ENCODE results near the gene COL13A1.

Gene COL13A1

GRCh38 chr10:69892406-69892805 is 90.7 kb downstream of the COL13A1 start:
- DNase-seq: no peak

- DNase-seq: no peak
Measured at GRCh38 chr10:69892816-69893215, 91.1 kb downstream of the COL13A1 start.

DNA sequence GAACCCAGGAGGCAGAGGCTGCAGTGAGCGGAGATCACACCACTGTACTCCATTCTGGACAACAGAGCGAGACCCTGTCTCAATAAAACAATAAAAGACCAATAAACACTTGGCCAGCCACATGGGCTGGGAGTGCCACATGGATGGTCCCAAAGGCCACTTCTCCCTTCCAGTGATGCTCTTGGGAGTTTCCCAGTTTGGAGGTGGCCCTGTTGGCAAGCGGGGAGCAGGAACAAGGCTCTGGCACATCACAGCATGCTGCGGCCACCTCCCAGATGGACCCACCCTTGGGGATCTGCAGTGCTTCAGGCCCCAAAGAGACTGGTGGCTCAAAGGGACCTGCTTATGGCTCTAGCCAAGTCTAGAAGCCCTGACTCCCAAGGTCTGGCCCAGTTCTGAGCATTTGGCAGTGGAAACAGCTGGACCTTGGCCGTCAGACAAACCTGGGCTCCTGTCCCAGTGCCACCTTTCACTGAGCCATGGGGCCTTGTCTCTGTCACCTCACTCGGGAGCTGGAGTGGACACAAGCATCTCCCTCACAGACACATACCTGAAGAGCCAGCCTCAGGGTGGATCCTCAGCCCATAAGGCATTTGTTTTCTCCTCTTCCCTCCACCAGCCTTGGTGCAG is 91.7 kb downstream of the COL13A1 start:
- no peak for DNase-seq

GRCh38 chr10:69894156-69894555 is 92.5 kb downstream of the COL13A1 start:
- no peak for DNase-seq

GRCh38 chr10:69895759-69896158 is 94.1 kb downstream of the COL13A1 start:
- no peak for DNase-seq

DNA sequence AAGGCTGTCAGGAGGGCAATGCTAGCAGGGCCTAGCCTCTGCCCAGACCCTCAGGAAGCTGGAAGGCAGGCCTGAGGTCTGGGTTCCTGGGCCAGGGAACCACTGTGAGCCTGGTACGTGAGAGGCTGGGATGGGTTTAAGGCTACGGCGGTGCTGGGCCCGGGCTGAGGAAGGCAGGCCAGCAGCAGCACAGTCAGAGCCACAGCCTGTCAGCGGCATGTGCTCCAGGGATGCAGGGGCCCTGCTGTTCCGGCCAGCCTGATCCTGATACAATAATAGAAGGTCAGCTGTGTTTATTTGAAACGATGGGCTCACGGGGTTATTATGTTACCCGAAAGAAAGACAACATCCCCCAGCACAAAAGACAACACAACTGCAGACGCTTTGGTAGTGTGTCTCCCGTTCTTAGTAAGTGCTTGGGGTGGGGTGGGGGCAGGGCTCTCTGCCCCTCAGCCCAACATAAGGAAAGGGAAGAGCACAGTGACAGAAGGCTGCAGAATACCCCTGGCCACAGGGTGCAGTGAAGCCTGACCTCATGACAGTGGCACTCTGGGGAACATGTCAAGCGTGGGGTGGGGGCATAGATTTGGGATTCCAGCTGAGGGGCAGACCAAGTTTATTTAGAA is 95.0 kb downstream of the COL13A1 start:
- DNase-seq: no peak

GRCh38 chr10:69897432-69897831 is 95.7 kb downstream of the COL13A1 start:
- no peak for DNase-seq

DNA sequence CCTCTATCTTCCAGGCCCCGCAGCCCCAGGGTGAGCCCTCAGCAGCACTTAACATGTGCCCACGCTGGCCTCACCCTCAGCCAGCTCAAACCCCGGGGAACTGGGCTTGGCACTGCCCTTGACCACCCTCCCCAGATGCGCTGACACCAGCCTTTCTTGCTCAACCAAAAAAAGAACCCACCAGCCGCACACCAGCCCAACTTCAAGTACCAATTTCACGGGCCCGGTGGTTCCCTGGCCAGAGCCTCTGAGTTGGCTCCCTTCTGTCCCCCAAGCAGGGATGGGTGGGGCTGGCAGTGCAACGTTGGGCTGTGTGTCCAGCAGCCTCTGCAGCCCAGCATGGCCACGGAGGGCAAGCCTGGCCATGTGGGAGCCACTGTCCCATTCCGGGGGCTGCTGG is 96.3 kb downstream of the COL13A1 start:
- no peak for DNase-seq

DNA sequence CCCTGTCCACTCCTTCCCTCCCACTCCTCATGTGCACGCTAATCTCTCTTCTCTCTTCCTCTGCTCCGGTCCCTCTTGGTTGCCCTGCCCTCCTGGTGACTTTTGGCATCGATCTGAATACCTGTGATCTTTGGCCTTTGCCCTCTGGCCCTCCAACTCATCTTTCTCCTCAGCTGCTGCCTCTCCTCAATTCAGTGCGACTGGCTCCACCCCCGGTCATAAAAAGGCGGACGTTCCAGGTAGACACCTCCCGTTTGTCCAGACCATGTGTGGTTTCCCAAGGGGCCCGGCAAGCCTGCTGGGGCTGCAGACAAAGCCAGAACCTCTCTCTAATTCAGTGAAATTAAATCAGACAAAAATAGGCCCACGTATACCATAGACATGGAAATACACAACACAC is 96.8 kb downstream of the COL13A1 start:
- no peak for DNase-seq

- DNase-seq: no peak
Measured at GRCh38 chr10:69898941-69899340, 97.2 kb downstream of the COL13A1 start.

GRCh38 chr10:69899727-69900595 is 98.3 kb downstream of the COL13A1 start:
- no peak for DNase-seq

- no peak for DNase-seq
Measured at GRCh38 chr10:69901022-69901421, 99.3 kb downstream of the COL13A1 start.

DNA sequence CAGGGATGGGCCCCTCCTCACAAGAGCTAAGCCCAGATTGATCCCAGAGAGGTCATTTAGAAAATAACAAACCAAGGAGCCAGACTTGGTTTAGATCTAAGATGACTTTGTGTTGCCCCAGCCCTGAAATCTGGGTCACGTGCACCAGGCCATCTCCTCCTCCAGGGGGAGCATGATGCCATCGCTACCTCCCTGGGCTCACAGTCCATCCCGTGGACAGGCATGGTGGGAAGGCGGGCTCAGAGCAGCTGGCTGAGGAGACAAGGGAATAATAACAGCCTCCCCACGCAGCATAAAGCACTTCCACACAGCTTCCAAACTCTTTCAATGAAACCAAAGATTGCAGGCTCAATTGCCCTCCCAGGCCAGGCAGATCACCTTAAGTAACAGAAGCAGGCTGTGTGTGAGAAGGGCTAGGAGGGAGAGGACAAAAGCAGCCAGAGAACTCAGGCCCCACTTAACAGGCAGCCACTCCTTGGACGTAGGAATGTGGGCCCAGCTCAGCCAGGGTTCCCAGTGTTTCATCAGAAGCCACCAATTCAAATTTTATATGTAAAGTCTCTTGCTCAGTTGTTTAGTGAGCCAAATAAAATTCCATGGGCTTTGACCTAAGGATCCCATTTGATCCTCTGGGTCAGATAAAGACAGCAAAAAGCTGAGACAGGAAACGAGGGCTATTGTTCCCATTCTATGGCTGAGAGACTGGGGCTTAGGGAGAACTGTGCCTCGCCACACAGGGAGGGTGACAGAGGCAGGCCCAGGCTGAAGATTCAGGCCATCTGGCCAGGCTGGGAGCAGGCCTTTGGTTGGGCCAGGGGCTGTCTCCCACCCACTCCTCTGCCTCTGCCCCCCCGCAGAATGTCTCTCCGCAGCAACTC is 100.2 kb downstream of the COL13A1 start:
- DNase-seq: peak; percentile 12

- no peak for DNase-seq
Measured at GRCh38 chr10:69902835-69903535, 101.3 kb downstream of the COL13A1 start.

- no peak for DNase-seq
Measured at GRCh38 chr10:69904533-69904932, 102.8 kb downstream of the COL13A1 start.

DNA sequence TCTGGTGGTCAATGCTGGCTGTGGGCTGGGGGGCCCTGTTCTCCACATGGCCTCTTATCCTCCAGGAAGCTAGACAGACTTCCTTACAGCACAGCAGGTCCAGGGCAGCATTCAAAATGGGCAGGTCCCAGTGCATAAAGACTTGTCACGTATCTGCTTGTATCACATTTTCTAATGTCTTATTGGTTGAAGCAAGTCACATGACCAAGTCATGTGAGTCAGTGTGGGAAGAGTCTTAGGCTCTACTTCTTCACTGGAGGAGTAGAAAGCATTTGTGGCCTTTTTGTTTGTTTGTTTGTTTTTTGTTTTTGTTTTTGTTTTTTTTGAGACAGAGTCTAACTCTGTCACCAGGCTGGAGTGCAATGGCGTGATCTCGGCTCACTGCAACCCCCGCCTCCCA is 104.7 kb downstream of the COL13A1 start:
- DNase-seq: no peak

- no peak for DNase-seq
Measured at GRCh38 chr10:69907517-69907916, 105.8 kb downstream of the COL13A1 start.

DNA sequence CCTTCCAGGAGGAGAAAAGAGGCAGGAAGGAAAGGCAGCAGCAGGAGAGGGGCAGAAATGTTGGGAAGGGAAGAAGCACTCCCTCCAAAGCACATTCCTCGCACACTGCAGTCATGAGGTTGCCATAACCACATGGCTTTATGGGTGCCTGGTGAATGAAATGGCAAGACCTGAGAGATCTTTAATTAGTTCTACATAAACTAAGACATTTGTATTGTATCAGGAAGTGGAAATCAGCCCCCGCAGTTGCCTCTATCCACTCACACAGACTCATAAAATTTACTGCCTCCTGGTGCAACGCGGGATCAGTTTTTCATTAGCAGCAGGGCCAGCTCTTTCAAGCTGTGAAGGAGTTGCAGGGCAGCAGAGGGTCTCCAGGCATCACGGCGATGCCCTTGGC is 106.4 kb downstream of the COL13A1 start:
- DNase-seq: no peak

- no peak for DNase-seq
Measured at GRCh38 chr10:69910561-69910960, 108.9 kb downstream of the COL13A1 start.

- DNase-seq: no peak
Measured at GRCh38 chr10:69911613-69912528, 110.2 kb downstream of the COL13A1 start.

DNA sequence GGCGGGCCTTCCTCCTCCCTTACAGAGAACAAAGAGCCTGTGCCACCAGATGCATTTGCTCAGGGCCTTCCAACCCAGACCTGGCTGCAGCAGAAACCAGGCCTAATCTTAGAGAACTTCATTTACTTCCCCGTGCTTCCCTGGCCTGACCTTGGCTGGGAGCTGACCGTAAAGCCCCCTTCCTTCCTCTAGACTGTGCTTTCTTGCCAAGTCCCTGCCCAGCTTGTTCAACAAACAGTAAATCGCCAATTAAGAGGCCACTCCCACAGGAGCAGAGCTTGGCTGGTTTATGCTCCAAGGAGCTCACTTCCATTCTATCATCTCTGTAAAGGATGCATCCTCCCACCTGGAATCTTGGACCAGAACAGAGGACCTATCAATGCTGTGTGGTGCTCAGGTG is 110.9 kb downstream of the COL13A1 start:
- no peak for DNase-seq

Data from NCI-H345 (cell line).